Breast epithelium (tissue), 4 donors: ENCODE data around the gene RAB27B. TPM values are rescaled to one million over a fixed set of nuclear protein-coding genes. Genes with fewer than 3 reads are reported as not detected.

Experiments used
- DNase-seq, 2 donors: peaks; one replicate each; pipeline ENCODE4 v3.0.0-alpha.2; 2019; ENCODE audit warnings: low spot score in 2 of 2
- H3K27ac ChIP-seq, 2 donors: fragments of 200-600 bp; sonication (generic) in 1 of 2; one replicate each; pipeline ENCODE4 v1.5.1; 2016 to 2019; ENCODE audit warnings: mild to moderate bottlenecking in 1 of 2
- H3K27me3 ChIP-seq, 2 donors: fragments of 200-600 bp; sonication (generic) in 1 of 2; one replicate each; pipeline versions ENCODE4 v1.5.1 to v1.6.0; 2017 to 2019; ENCODE audit warnings: control low read depth in 1 of 2, mild to moderate bottlenecking in 1 of 2
- H3K36me3 ChIP-seq: fragments of 200-600 bp; one replicate; pipeline ENCODE4 v1.5.1; 2019
- H3K4me1 ChIP-seq, 2 donors: fragments of 200-600 bp; sonication (generic); one replicate each; pipeline ENCODE4 v1.5.1; 2016 to 2019; ENCODE audit warnings: control low read depth in 1 of 2
- H3K4me3 ChIP-seq, 3 donors: fragments of 200-600 bp; sonication (generic); 1 replicate in 2 of 3; 2 replicates in 1 of 3; pipeline ENCODE4 v1.5.1; 2016 to 2019; ENCODE audit warnings: mild to moderate bottlenecking in 3 of 3, moderate library complexity in 2 of 3
- H3K9me3 ChIP-seq, 2 donors: fragments of 200-600 bp; sonication (generic) in 1 of 2; one replicate each; pipeline ENCODE4 v1.5.1; 2016 to 2019; ENCODE audit warnings: control low read depth in 1 of 2
- CTCF ChIP-seq, 3 donors: fragments of 450-650 bp; IDR thresholded peaks; one replicate each; pipeline ENCODE4 v1.5.1; 2016 to 2017; ENCODE audit warnings: antibody characterized with exemption in 3 of 3, mild to moderate bottlenecking in 3 of 3, moderate library complexity in 3 of 3
- POLR2A ChIP-seq: fragments of 450-650 bp; IDR thresholded peaks from one replicate; pipeline ENCODE4 v1.6.1; 2016; ENCODE audit warnings: antibody characterized with exemption, mild to moderate bottlenecking, moderate library complexity
- POLR2AphosphoS5 ChIP-seq, 3 donors: sonication (generic); formaldehyde crosslinking; IDR thresholded peaks; one replicate each; pipeline ENCODE4 v1.6.1; 2017; ENCODE audit warnings: antibody characterized with exemption in 3 of 3
- intact Hi-C: fragments of 100-400 bp; cut with DNase I; formaldehyde crosslinking; loops from one replicate; pipeline ENCODE4 v1.15.1; 2023; ENCODE audit warnings: low total_unique reads
- total RNA-seq, 3 donors: library from RNA; depleted of rRNA; stranded (reverse); fragments of >200 nt; gene quantifications; one replicate each; pipeline ENCODE4 v1.1.0, GENCODE V29; 2016

The RAB27B gene
- total RNA-seq, 3 donors from 2014 or later: 1.1 to 24.6 (median 11.8) TPM

GRCh38 chr18:54787121-54787520 is 41.2 kb upstream of the RAB27B start:
- intact Hi-C loops: no loop called here
- Histone ChIP-seq H3K36me3 (no peaks in the 10 kb centered on the region), H3K9me3 (no peaks in the 10 kb centered on the region), H3K4me3 (no peak overlapping the region), H3K4me1 (no peaks in the 10 kb centered on the region), H3K27ac (no peak overlapping the region), H3K27me3 (no peaks in the 10 kb centered on the region)
- TF ChIP-seq POLR2A (no peak), POLR2AphosphoS5 (IDR thresholded peaks at IDR 0.05) (no peak)
- no peak for DNase-seq

DNA sequence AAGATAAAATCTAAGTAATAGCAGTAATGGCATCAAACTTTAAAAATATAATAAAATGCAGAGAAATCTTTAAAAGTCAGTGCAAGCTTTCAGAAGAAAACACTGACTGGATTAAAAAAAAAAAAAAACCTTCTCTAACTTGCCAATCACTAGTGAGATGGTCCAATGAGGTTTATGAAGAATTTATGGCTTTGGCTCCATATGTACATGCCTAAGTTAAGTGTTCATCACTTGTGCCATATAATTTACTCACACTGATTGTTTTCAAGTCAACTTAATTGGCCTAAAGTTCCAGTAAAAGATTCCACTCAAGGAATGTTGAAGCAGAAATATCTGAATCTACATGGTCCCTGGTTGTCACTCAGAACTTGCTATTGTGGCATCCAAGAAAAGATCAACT is 40.7 kb upstream of the RAB27B start:
- TF ChIP-seq POLR2A: no peak
- intact Hi-C loops: no loop called here
- Histone ChIP-seq H3K27me3 (no peaks in the 10 kb centered on the region), H3K27ac (no peak overlapping the region), H3K4me3 (no peak overlapping the region), H3K9me3 (no peaks in the 10 kb centered on the region), H3K4me1 (no peaks in the 10 kb centered on the region), H3K36me3 (no peaks in the 10 kb centered on the region)
- DNase-seq: no peak

GRCh38 chr18:54790109-54790508 is 38.2 kb upstream of the RAB27B start:
- no peaks in the 10 kb centered on the region for H3K27me3 ChIP-seq
- no peak overlapping the region for H3K4me3 ChIP-seq
- intact Hi-C loops: no loop called here
- no peak for DNase-seq
- H3K9me3 ChIP-seq: no peaks in the 10 kb centered on the region
- no peak for TF ChIP-seq POLR2AphosphoS5 (IDR thresholded peaks at IDR 0.05)
- TF ChIP-seq CTCF (IDR thresholded peaks at IDR 0.05): no peak
- no peak for TF ChIP-seq POLR2A
- no peaks in the 10 kb centered on the region for H3K4me1 ChIP-seq
- no peak overlapping the region for H3K27ac ChIP-seq
- no peaks in the 10 kb centered on the region for H3K36me3 ChIP-seq

GRCh38 chr18:54791657-54792056 is 36.6 kb upstream of the RAB27B start:
- Histone ChIP-seq H3K27ac (no peak overlapping the region), H3K27me3 (no peaks in the 10 kb centered on the region), H3K4me3 (no peak overlapping the region), H3K9me3 (no peaks in the 10 kb centered on the region), H3K4me1 (no peaks in the 10 kb centered on the region), H3K36me3 (no peaks in the 10 kb centered on the region)
- intact Hi-C loops: no loop called here
- TF ChIP-seq POLR2AphosphoS5 (IDR thresholded peaks at IDR 0.05) (no peak), CTCF (IDR thresholded peaks at IDR 0.05) (no peak), POLR2A (no peak)
- DNase-seq: no peak

- Histone ChIP-seq H3K27me3 (no peaks in the 10 kb centered on the region), H3K27ac (no peak overlapping the region), H3K36me3 (no peaks in the 10 kb centered on the region), H3K4me1 (no peaks in the 10 kb centered on the region), H3K4me3 (no peak overlapping the region), H3K9me3 (no peaks in the 10 kb centered on the region)
- intact Hi-C loops: no loop called here
- TF ChIP-seq POLR2AphosphoS5 (IDR thresholded peaks at IDR 0.05) (no peak), POLR2A (no peak), CTCF (IDR thresholded peaks at IDR 0.05) (no peak)
- no peak for DNase-seq
Measured at GRCh38 chr18:54792079-54792478, 36.2 kb upstream of the RAB27B start.

- no peak for TF ChIP-seq CTCF (IDR thresholded peaks at IDR 0.05)
- no peak for TF ChIP-seq POLR2A
- no peak for TF ChIP-seq POLR2AphosphoS5 (IDR thresholded peaks at IDR 0.05)
- Histone ChIP-seq H3K4me3 (no peak overlapping the region), H3K27me3 (no peaks in the 10 kb centered on the region), H3K27ac (no peak overlapping the region), H3K36me3 (no peaks in the 10 kb centered on the region), H3K4me1 (no peaks in the 10 kb centered on the region), H3K9me3 (no peaks in the 10 kb centered on the region)
- intact Hi-C loops: no loop called here
- DNase-seq: no peak
Measured at GRCh38 chr18:54794823-54795222, 33.5 kb upstream of the RAB27B start.
